Measurements from ENCODE around the gene SLC43A2. TPM values are rescaled to one million over a fixed set of nuclear protein-coding genes. Genes with fewer than 3 reads are reported as not detected.

SLC43A2 gene
- total and polyA plus RNA-seq, 4 donors: 27.0 to 125 (median 68.6) TPM

GRCh38 chr17:1646199-1646875 is 17.7 kb upstream of the SLC43A2 start:
- no peak for DNase-seq
- WGBS, 2 donors: 82% methylated on average over 13 of the region's 13 CpGs
- Histone ChIP-seq H3K27me3 (ENCODE audit: control insufficient read depth in 3 of 3, insufficient read depth in 3 of 3, low read length in 2 of 3) (no peaks in the 10 kb centered on the region), H3K9me3 (ENCODE audit: control insufficient read depth in 4 of 4, insufficient read depth in 3 of 4, low read length in 3 of 4) (no peaks in the 10 kb centered on the region), H3K9ac (ENCODE audit: insufficient read depth in 1 of 2, low read length in 2 of 2) (peak overlapping the region in 1 of 2 donors; percentile 13), H3K4me3 (no peak overlapping the region), H3K4me1 (ENCODE audit: control insufficient read depth in 5 of 5, insufficient read depth in 5 of 5, low read length in 5 of 5) (peaks cover 3 to 40% (median 22%) of the 10 kb centered on the region in 5 donors), H3K27ac (ENCODE audit: low read depth in 1 of 2, low read length in 1 of 2) (peak overlapping the region; percentile 50 to 89), H3K36me3 (ENCODE audit: control insufficient read depth in 4 of 4, insufficient read depth in 4 of 4, low read length in 4 of 4) (peaks cover 3 to 12% (median 10%) of the 10 kb centered on the region in 4 donors)
- no peak for TF ChIP-seq CTCF (IDR thresholded peaks at IDR 0.05; ENCODE audit: control extremely low read depth, extremely low read depth)
- no peak for ATAC-seq (ENCODE audit: insufficient read depth, low FRiP score)

- Histone ChIP-seq H3K27me3 (ENCODE audit: control insufficient read depth in 3 of 3, insufficient read depth in 3 of 3, low read length in 2 of 3) (no peaks in the 10 kb centered on the region), H3K27ac (ENCODE audit: low read depth in 1 of 2, low read length in 1 of 2) (peak within 1 kb of the TSS; percentile 68 to 89), H3K9me3 (ENCODE audit: control insufficient read depth in 4 of 4, insufficient read depth in 3 of 4, low read length in 3 of 4) (no peaks in the 10 kb centered on the region), H3K9ac (ENCODE audit: insufficient read depth in 1 of 2, low read length in 2 of 2) (peak within 1 kb of the TSS in 1 of 2 donors; percentile 13), H3K4me3 (peak within 1 kb of the TSS; percentile 37), H3K4me1 (ENCODE audit: control insufficient read depth in 5 of 5, insufficient read depth in 5 of 5, low read length in 5 of 5) (peaks cover 3 to 40% (median 22%) of the 10 kb centered on the region in 5 donors), H3K36me3 (ENCODE audit: control insufficient read depth in 4 of 4, insufficient read depth in 4 of 4, low read length in 4 of 4) (peaks cover 0 to 3% (median 2%) of the 10 kb centered on the region in 4 donors)
- TF ChIP-seq CTCF (IDR thresholded peaks at IDR 0.05; ENCODE audit: control extremely low read depth, extremely low read depth): no peak
- DNase-seq: peak in 2 of 3 donors; percentile 34 to 59
- ATAC-seq (ENCODE audit: insufficient read depth, low FRiP score): no peak
- WGBS, 2 donors: 20 to 39% methylated on average over 25 of the region's 25 CpGs
Observed at GRCh38 chr17:1645207-1646171, 16.9 kb upstream of the SLC43A2 start, which contains the start of gene SCARF1. SCARF1 (minus strand) TSS chr17:1645732; CDS start chr17:1645697, 35 bp downstream.

GRCh38 chr17:1644493-1645206 is 16.0 kb upstream of the SLC43A2 start:
- Histone ChIP-seq H3K4me1 (ENCODE audit: control insufficient read depth in 5 of 5, insufficient read depth in 5 of 5, low read length in 5 of 5) (peaks cover 0 to 35% (median 20%) of the 10 kb centered on the region in 5 donors), H3K27me3 (ENCODE audit: control insufficient read depth in 3 of 3, insufficient read depth in 3 of 3, low read length in 2 of 3) (no peaks in the 10 kb centered on the region), H3K9ac (ENCODE audit: insufficient read depth in 1 of 2, low read length in 2 of 2) (no peak overlapping the region), H3K27ac (ENCODE audit: low read depth in 1 of 2, low read length in 1 of 2) (peak overlapping the region; percentile 68 to 89), H3K36me3 (ENCODE audit: control insufficient read depth in 4 of 4, insufficient read depth in 4 of 4, low read length in 4 of 4) (peaks cover 0 to 4% (median 0%) of the 10 kb centered on the region in 4 donors), H3K4me3 (peak overlapping the region; percentile 37), H3K9me3 (ENCODE audit: control insufficient read depth in 4 of 4, insufficient read depth in 3 of 4, low read length in 3 of 4) (no peaks in the 10 kb centered on the region)
- DNase-seq (peak; percentile 25 to 46 (median 36)), ATAC-seq (ENCODE audit: insufficient read depth, low FRiP score) (no peak)
- WGBS, 2 donors: 18 to 26% methylated on average over 15 of the region's 15 CpGs
- TF ChIP-seq CTCF (IDR thresholded peaks at IDR 0.05; ENCODE audit: control extremely low read depth, extremely low read depth): no peak
